ENCODE results near the gene OGDH.
A peak's percentile ranks its signal among the peaks of the same experiment; 100 is the strongest.

Gene OGDH

DNA sequence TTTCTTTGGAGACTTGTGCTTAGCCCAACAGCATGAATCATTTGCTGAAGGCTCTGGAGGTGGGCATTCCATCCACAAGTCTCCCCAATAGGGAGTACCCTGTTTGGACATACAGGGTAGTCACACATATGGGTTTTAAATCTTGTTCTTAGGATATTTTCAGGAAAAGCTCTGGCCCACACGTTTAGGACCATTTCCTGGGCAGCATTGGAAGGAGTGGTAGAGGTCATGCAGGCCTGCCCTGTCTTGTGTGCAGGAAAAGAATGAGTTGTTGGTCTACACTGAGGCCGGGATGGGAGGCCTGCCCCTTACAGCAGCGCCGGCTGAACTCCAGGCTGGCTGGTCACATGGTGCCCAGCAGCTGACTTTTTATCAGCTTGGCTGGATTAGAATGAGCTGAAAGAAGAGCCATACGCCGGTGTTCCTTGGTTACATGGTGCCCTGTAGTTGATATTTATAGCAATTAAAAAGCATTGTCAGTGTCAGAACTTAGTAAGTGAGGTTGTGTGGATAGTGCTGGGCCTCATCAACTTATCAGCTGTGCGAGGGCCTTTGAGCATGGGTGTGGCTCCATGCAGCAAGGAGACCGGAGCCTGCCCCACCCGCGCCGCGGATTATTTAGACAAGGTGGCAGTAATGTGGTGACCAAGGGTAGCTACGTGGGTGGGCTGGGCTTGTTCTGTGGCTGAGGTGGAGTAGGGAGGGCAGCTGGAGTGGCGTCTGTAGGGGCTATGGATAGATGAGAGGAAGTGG is 28.6 kb downstream of the OGDH start:
- TF ChIP-seq, protein P1, sequence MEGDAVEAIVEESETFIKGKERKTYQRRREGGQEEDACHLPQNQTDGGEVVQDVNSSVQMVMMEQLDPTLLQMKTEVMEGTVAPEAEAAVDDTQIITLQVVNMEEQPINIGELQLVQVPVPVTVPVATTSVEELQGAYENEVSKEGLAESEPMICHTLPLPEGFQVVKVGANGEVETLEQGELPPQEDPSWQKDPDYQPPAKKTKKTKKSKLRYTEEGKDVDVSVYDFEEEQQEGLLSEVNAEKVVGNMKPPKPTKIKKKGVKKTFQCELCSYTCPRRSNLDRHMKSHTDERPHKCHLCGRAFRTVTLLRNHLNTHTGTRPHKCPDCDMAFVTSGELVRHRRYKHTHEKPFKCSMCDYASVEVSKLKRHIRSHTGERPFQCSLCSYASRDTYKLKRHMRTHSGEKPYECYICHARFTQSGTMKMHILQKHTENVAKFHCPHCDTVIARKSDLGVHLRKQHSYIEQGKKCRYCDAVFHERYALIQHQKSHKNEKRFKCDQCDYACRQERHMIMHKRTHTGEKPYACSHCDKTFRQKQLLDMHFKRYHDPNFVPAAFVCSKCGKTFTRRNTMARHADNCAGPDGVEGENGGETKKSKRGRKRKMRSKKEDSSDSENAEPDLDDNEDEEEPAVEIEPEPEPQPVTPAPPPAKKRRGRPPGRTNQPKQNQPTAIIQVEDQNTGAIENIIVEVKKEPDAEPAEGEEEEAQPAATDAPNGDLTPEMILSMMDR (conservative IDR thresholded peaks at IDR 0.05; ENCODE audit: low read length), result no peak
- no peak for DNase-seq (ENCODE audit: low read depth)

DNA sequence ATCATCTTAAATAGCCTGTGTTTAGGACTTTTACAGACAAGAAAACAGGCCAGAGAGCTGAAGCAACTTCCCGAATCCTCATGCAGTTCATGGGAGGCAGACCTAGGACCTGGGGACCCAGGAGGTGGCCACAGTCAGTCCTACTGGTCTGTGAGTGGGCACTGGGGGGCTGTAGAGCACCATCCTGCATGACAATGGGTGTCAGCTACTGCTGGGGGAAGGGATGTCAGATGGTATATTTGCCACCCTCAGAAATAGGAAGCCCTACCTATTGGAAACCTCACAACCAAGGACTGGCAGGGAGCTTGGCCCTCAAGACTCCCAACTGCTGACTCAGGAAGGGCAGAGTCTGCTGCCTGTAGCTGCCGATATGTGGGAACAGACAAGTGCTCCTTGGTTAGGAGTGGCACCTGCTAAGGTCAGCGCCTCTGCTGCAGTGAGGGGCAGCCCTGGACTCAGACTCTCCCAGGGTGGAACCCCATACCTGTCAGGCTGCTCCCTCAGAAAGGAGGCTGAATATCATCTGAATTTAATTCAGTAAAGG is 29.7 kb downstream of the OGDH start:
- H3K4me3 ChIP-seq (ENCODE audit: low read length), result no peak overlapping the region
- no peak for DNase-seq (ENCODE audit: low read depth)
- TF ChIP-seq, protein P1 (conservative IDR thresholded peaks at IDR 0.05; ENCODE audit: low read length), result no peak

More for the DNA sequence above, 28.6 kb downstream of the OGDH start:
- no peak overlapping the region for H3K4me3 ChIP-seq (ENCODE audit: low read length)

DNA sequence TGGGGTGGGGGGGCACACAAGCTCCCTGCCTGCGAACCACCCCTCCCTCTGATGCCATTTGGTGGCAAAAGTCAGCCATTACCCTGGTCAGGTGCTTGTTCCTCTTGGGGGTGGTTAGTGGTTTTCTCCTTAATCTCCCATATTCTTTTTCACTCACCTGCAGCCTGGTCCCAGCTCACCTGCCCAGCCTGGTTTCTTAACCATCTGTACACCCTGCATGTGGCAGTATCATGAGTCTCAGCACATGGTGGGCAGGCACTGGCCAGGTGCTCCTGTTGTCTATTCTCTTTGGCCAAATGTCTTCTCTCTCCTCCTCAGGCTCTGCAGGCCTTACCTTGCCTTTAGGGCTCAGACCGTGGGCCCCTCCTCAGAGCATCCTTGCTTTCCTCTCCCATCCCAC is 30.5 kb downstream of the OGDH start:
- TF ChIP-seq, protein P1 (conservative IDR thresholded peaks at IDR 0.05; ENCODE audit: low read length), result no peak
- no peak for DNase-seq (ENCODE audit: low read depth)
- no peak overlapping the region for H3K4me3 ChIP-seq (ENCODE audit: low read length)

DNA sequence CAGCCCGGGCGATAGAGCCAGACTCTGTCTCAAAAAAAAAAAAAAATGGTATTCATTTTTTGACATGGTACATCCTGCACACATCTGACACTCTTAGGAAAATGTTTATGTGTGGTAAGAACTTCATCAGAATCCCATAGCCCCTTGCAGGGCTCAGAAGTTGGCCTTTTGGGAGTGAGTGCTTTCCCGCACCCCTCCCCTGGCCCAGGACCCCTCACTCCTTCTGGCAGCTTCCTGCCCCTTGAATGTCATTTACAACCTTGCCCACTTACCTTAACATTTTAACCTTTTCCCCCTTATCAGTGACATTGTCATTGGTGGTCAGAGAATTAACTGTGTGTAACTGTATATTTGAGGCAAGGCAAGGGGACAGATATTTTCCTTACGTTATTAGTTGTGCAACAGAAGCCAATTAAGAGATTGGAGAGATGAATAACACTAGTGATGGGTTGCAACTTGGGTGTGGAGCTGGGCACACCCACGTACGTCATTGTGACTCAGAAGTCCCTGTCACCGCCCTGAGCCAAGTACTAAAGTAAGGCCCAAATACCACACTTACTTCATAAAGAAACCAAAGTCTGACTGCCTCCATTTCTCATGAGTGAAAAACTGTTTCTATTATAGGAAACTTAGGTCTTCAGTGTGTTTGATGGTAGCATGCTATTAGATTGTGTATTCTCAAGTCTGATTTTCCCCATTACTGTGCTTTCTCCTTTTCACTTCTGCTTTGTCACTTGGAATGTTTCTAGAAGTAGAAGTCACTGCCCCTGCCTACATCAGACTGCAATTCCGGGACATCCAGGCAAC is 31.6 kb downstream of the OGDH start:
- peak; percentile 92 for DNase-seq (ENCODE audit: low read depth)
- H3K4me3 ChIP-seq (ENCODE audit: low read length), result no peak overlapping the region
- TF ChIP-seq, protein P1 (conservative IDR thresholded peaks at IDR 0.05; ENCODE audit: low read length), result no peak

DNA sequence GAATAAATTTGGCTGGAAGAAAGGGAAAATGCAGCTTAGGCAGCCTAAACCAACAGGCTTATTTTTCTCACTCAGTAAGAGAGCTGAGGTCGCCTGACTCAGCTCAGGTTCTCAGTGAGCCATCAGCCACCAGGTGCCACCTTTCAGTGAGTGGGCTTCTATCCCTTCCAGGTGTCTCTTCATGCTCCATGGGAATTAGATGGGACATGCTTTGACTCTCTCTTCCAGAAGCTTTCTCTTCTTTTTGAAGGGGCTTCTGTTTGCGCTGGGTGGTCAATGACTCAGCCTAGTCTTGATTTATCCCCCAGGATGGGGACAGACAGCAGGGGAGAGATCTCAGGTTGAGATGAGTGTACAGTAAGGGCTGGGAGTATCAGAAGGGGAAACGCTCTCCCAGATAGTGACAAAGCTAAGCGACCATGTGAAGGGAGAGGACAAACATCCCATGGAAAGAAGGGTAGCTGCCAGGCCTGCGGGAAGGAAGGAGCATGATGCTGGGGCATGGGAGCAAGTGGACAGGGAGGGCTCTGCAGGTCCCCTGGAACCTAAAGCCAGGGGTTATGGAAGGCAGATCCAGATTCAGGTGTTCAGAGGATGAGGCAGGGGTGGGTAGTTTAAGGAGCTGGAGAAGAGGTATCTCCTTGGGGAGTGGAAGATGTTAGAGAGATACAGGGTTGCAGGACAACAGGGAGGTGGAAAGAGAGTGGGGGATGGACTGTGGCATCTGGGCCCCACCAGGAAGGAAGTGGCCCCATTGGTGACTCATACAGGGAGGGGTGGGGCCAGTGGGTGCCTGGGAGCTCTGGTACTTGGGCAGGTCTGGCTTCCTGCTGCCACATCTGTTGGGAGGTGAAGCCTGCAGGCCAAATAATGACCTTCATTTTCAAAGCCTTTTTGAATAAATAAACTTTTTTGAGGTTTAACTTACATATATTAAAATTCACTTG is 32.5 kb downstream of the OGDH start:
- TF ChIP-seq, protein P1 (conservative IDR thresholded peaks at IDR 0.05; ENCODE audit: low read length), result no peak
- peak; percentile 75 for DNase-seq (ENCODE audit: low read depth)
- H3K4me3 ChIP-seq (ENCODE audit: low read length), result no peak overlapping the region

DNA sequence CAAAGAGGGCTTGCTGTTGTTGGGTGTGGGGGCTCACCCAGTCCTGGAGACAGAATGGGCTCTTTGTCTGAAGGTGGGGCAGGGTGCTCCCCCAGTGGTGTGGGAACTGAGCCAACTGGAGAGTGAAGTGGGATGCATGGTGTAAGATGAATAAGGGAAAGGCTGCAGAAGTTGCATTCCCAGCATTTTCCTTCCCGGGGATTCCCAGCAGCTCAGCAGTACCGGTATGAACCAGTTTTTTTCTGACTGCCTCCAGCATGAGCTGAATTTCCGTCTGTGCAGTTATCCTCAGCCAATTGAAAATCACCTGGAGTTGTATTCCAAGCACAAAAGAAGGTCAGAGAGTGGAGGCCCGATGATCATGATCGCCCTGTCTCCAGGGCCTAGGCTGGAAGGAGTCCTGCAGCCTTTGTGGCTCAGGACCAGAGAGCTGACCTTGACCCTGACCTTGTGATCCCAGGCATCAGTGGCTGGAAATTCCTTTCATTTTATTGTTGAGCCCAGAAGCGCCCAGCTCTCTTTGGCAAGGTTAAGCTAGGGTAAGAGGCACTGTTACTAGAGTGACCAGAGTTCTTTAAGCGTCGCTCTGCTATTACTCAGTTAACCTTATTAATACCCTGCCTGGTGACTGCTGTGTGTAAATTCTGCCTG is 33.4 kb downstream of the OGDH start:
- TF ChIP-seq, protein P1 (conservative IDR thresholded peaks at IDR 0.05; ENCODE audit: low read length), result 0 out of 2 replicates have a peak, but pooled peaks have one; percentile 6
- peak; percentile 78 for DNase-seq (ENCODE audit: low read depth)
- no peak overlapping the region for H3K4me3 ChIP-seq (ENCODE audit: low read length)

All from AG10803 (cell line).